NB4 (cell line): Measurements from ENCODE around the gene UGT1A3.

Source experiments
- DNase-seq: peaks from one replicate; pipeline ENCODE4 v3.0.0; 2010; ENCODE audit warnings: low read depth
- H3K4me3 ChIP-seq: one replicate; pipeline ENCODE4 v1.5.1; 2011; ENCODE audit warnings: mild to moderate bottlenecking, low read depth, low read length, moderate library complexity
- MYC ChIP-seq: IDR thresholded peaks from 2 replicates; pipeline ENCODE4 v1.6.1; 2011; ENCODE audit warnings: low read depth, low read length
- POLR2A ChIP-seq: IDR thresholded peaks from 2 replicates; pipeline ENCODE4 v1.6.1; 2011; ENCODE audit warnings: mild to moderate bottlenecking; ENCODE audit not compliant: insufficient read length; ENCODE audit errors: extremely low read depth
- TF ChIP-seq, protein P1 (sequence below): IDR thresholded peaks from one replicate; pipeline ENCODE4 v1.5.1; 2012; ENCODE audit warnings: low read depth, low read length
- TF ChIP-seq, protein P2 (sequence below): IDR thresholded peaks from 2 replicates; pipeline ENCODE4 v1.6.1; 2011; ENCODE audit warnings: low read depth, low read length

UGT1A3 gene

DNA sequence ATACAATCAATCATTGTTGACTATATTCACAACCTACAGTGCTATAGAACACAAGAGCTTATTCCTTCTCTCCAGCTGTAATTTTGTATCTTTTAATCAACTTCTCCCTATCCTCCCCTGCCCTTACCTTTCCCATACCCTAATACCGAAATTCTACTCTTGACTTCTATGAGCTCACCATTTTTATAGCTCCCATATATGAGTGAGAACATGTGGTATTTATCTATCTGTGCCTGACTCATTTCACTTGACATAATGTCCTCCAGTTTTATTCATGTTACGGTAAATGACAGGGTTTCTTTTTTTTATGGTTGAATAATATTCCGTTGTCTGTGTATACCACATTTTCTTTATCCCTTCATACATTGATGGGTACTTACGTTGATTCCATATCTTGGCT is 51.9 kb downstream of the UGT1A3 start:
- DNase-seq: no peak
- no peak for TF ChIP-seq MYC
- TF ChIP-seq, protein P1, sequence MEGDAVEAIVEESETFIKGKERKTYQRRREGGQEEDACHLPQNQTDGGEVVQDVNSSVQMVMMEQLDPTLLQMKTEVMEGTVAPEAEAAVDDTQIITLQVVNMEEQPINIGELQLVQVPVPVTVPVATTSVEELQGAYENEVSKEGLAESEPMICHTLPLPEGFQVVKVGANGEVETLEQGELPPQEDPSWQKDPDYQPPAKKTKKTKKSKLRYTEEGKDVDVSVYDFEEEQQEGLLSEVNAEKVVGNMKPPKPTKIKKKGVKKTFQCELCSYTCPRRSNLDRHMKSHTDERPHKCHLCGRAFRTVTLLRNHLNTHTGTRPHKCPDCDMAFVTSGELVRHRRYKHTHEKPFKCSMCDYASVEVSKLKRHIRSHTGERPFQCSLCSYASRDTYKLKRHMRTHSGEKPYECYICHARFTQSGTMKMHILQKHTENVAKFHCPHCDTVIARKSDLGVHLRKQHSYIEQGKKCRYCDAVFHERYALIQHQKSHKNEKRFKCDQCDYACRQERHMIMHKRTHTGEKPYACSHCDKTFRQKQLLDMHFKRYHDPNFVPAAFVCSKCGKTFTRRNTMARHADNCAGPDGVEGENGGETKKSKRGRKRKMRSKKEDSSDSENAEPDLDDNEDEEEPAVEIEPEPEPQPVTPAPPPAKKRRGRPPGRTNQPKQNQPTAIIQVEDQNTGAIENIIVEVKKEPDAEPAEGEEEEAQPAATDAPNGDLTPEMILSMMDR: no peak
- TF ChIP-seq POLR2A: no peak
- TF ChIP-seq, protein P2, sequence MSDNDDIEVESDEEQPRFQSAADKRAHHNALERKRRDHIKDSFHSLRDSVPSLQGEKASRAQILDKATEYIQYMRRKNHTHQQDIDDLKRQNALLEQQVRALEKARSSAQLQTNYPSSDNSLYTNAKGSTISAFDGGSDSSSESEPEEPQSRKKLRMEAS: no peak
- no peak overlapping the region for H3K4me3 ChIP-seq

DNA sequence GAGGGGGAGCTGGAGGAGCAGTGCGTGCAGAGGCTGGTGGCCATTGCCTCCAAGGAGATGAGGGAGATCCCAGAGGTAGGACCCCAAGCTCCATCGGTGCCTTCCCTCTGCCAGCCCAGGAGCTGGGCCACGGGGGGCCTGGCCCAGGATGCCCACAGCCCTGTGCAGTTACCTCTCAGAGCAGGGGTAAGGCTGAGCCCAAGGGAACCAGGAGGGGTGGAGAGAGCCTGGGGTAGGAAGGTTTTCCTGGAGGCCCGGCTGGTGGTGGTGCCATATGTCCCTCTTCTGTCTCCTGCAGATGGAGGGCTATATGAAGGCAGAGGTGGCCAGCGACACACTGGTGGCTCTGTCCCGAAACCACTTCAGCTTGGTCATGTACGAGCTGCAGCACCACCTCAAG is 60.7 kb downstream of the UGT1A3 start:
- TF ChIP-seq, protein P2: no peak
- TF ChIP-seq POLR2A (no peak), MYC (no peak)
- TF ChIP-seq, protein P1: no peak
- H3K4me3 ChIP-seq: no peak overlapping the region
- DNase-seq: no peak

DNA sequence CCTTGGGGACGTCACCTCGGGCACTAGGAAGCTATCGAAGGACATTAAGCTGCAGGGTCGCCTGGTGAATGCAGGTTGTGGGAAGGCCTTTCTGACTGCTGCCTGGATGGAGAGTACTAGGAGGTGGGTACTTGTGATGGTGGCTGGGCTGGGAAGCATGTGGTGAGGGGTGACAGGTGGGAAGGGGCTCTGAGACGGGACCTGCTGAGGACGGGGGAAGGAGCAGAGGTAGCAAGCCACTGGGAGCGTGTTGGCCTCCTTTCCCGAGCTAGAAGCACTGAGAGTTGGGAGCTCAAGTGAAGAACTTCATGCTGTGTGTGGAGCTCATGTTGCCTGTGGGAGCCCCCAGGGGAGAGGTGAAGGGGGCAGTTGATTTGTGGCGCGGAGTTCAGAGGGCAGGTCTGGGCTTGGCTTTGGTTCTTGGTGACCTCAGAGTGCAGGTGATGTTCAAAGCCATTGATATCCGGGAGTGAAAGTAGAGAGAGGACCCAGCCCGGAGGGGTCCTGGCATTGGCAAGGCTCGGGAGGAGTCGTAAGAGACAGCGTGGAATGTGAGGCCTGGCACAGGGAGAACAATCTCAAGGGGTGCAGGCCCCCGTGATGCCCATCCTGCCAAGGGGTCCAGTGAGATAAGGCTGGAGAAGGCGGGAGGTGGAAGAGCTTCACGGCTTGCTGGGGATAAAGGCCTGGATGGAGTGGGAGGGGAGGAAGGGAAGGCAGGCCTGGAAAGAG is 62.5 kb downstream of the UGT1A3 start:
- TF ChIP-seq, protein P1: no peak
- TF ChIP-seq POLR2A (no peak), MYC (no peak)
- TF ChIP-seq, protein P2: no peak
- DNase-seq: no peak
- H3K4me3 ChIP-seq: no peak overlapping the region

DNA sequence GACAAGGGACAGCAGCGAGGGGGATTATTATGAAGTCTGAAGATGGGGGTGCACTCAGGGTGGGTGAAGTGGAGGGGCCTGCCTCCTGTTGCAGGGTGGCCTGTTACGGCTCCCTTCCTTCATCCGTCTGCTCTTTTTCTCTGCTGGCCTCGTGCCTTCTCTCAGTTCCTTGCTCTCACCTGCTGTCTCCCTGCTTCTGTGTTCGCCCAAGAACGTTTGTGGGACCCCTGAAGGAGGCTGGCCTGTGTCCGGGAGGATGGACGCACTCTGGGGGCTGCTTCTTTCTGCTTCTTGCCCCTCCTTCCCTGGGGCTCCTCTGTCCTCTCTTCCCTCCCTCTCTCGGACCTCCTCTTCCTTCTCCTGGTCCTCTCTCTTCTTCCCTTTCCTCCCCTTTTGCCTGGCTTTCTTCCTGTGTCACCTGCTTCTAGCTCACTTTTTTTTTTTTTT is 63.1 kb downstream of the UGT1A3 start:
- no peak overlapping the region for H3K4me3 ChIP-seq
- DNase-seq: no peak
- TF ChIP-seq MYC (no peak), POLR2A (no peak)
- TF ChIP-seq, protein P1: no peak
- TF ChIP-seq, protein P2: no peak

DNA sequence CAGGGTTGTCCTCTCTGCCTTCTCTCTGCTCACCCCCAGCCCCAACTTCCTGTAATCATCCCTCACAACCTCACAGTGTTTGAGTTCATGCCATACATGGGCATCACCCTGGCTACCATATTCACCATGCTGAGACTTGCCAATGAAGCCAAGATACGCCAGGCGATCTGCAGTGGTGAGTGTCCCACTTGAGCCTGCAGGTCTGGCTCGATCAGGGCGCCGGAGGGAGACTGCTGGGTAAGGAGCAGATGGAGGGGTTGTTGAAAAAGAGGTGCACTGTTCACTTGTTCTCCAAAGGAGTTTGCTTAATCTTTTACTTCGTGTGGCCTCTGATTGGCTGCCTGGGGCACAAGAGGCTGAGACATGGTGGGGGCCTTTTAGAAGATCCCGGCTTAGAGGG is 63.9 kb downstream of the UGT1A3 start:
- TF ChIP-seq, protein P2: no peak
- TF ChIP-seq, protein P1: no peak
- no peak for TF ChIP-seq POLR2A
- TF ChIP-seq MYC: no peak
- H3K4me3 ChIP-seq: no peak overlapping the region
- no peak for DNase-seq
